NCI-H1930 (cell line): Measurements from ENCODE around the gene MRTFA.
A peak's percentile ranks its signal among the peaks of the same experiment; 100 is the strongest.
"Not testable (repeated sequence)": the region's sequence is repeated elsewhere in the genome, so short reads cannot be mapped to it uniquely, and the experiment has no call there.

Source experiments
- DNase-seq, 2 experiments: peaks; one replicate each; lab custom pipeline; 2025; lab: John Stamatoyannopoulos, UW

Gene MRTFA

GRCh38 chr22:40636380-40637182, at the start of gene MRTFA:
Gene MRTFA, minus strand, starts transcription at chr22:40636719.
- DNase-seq: peak; percentile 99

- DNase-seq: no peak
Observed at GRCh38 chr22:40685406-40685805, 48.9 kb upstream of the MRTFA start.

- no peak for DNase-seq
Observed at GRCh38 chr22:40684728-40685127, 48.2 kb upstream of the MRTFA start.

DNA sequence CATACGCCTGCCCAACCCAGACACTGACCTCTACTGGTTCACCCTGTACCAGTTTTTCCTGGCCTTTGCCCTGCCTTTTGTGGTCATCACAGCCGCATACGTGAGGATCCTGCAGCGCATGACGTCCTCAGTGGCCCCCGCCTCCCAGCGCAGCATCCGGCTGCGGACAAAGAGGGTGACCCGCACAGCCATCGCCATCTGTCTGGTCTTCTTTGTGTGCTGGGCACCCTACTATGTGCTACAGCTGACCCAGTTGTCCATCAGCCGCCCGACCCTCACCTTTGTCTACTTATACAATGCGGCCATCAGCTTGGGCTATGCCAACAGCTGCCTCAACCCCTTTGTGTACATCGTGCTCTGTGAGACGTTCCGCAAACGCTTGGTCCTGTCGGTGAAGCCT, 44.9 kb upstream of the MRTFA start:
- DNase-seq: no peak

- DNase-seq: no peak
Observed at GRCh38 chr22:40680819-40681183, 44.3 kb upstream of the MRTFA start.

- DNase-seq: no peak
Observed at GRCh38 chr22:40679964-40680818, 43.7 kb upstream of the MRTFA start.

DNA sequence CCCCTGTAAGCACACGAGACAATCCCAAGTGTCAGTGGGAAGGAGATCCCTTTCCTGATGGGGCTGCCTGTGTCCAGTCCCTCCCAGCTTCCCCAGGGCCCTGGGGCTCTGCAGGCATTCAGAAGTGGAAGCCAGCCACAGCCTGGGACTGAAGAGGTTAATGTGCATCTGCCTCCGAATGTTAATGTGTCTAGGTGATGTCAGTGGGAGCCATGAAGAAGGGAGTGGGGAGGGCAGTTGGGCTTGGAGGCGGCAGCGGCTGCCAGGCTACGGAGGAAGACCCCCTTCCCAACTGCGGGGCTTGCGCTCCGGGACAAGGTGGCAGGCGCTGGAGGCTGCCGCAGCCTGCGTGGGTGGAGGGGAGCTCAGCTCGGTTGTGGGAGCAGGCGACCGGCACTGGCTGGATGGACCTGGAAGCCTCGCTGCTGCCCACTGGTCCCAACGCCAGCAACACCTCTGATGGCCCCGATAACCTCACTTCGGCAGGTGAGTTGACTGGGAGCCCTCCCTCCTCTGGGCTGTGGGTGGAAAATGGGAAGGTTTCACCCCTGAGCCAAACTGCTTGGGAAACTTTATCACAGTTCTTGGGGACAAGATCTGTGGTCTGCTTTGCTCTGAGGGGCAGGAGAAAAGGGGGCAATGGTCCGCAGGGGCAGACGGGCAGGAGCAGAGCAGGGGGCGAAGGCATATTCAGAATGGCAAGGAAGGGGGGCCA, 42.9 kb upstream of the MRTFA start, which contains the start of gene MCHR1:
Gene MCHR1 (plus strand): TSS at position 236 of the 715 bp plus-strand sequence. CDS start 169 bp downstream, at position 405.
- no peak for DNase-seq

- no peak for DNase-seq
Observed at GRCh38 chr22:40678493-40679248, 42.2 kb upstream of the MRTFA start.

DNA sequence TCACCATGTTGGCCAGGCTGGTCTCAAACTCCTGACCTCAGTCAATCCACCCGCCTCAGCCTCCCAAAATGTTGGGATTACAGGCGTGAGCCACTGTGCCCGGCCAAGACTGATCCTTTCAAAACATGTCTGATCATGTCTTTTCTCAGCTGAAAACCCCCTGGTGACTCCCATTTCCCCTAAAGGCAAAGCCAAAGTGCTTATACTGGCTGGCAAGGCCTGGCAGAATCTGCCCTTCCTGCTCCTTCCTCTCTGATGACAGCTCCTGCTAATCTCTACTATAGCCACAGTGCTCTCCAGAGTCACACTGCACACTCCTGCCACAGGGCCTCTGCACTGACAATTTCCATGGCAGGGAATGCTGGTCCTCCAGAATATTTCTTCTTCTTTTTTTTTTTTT, 40.1 kb upstream of the MRTFA start:
- DNase-seq: no peak

GRCh38 chr22:40676166-40676565, 39.6 kb upstream of the MRTFA start:
- DNase-seq: not testable (repeated sequence)

- no peak for DNase-seq
Observed at GRCh38 chr22:40674274-40674673, 37.8 kb upstream of the MRTFA start.

- no peak for DNase-seq
Observed at GRCh38 chr22:40673017-40673416, 36.5 kb upstream of the MRTFA start.

- DNase-seq: no peak
Observed at GRCh38 chr22:40671796-40672360, 35.4 kb upstream of the MRTFA start.

DNA sequence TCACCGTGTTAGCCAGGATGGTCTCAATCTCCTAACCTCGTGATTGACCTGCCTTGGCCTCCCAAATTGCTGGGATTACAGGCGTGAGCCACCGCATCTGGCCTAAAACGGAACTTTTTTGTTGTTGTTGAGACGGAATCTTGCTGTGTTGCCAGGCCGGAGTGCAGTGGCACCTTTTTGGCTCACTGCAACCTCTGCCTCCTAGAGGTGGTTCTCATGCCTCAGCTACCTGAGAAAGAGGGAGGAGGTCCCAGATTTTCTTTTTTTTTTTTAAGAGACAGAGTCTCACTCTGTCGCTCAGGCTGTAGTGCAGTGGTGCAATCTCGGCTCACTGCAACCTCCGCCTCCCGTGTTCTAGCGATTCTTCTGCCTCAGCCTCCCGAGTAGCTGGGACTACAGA, 34.9 kb upstream of the MRTFA start:
- DNase-seq: no peak

GRCh38 chr22:40670058-40670457, 33.5 kb upstream of the MRTFA start:
- DNase-seq: no peak

- DNase-seq: no peak
Observed at GRCh38 chr22:40668611-40669411, 32.3 kb upstream of the MRTFA start.

DNA sequence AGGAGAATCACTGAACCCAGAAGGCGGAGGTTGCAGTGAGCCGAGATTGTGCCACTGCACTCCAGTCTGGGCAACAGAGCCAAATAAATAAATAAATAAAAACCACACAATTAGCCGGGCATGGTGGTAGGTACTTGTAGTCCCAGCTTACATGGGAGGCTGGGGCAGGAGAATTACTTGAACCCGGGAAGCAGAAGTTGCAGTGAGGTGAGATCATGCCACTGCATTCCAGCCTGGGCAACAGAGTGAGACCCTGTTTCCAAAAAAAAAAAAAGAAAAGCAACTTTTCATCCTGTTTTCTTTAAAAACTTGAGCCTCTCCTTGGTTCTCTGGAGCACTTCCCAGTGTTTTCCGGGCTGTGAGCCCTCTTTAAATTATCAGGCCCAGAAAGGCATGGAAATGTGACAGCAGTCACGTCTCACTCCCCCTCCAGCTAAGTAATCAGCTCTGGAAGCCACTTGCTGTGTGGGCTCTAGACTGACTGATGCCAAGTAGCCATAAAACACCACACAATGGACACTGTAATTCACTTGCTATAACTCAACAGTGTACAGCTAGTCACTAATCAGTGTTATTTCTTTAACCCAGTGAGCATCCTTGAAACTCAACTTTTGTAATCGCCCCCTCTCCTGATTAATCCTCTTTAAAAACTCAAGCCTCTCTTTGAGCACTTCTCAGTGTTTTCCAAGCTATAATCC, 29.8 kb upstream of the MRTFA start:
- no peak for DNase-seq

- DNase-seq: no peak
Observed at GRCh38 chr22:40665312-40665711, 28.8 kb upstream of the MRTFA start.

- DNase-seq: no peak
Observed at GRCh38 chr22:40661671-40662070, 25.2 kb upstream of the MRTFA start.

DNA sequence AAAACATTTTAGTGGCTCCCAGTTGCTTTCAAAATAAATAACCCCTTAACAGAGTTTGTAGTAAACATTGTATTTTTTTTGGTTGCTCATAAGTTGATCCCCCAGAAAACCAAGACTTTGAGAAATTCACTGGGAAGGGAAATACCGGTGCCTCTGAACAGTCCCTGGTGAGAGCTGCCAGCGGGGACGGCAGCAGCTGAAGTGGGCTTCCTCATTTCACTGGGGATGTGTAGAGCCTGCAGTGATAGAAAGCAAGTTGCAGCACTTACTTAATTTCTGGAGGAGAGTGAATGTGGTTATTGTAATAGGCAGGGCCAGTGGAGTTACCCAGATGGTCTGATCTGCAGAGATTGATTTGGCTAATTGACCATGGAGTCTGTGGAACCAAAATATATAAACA, 24.2 kb upstream of the MRTFA start:
- no peak for DNase-seq
